SHP77 (cell line): ENCODE measurements around the gene OR2T10.
"Not testable (repeated sequence)": the region's sequence is repeated elsewhere in the genome, so short reads cannot be mapped to it uniquely, and the experiment has no call there.

Source experiments
- DNase-seq, 2 experiments: peaks; one replicate each; lab custom pipeline; 2025; lab: John Stamatoyannopoulos, UW

The OR2T10 gene

DNA sequence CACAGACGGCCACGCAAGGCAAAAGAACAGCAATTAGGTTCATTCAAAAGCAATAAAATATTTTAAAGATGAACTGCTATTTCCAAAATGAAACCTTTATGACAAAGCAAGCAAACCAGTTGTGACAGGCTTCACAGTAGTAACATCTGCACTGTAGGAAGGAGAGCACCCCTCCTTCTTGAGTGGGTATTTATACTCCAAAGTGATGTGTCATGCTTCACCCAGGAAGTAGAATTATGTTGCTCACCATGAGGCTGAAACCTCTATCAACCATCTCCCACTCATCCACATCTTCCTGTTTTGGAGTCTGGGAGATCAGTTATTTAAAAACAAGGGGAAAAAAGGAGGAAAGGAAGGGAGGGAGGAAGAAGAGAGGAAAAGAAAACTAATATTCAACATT lies 885 bp downstream of the OR2T10 start:
- no peak for DNase-seq

DNA sequence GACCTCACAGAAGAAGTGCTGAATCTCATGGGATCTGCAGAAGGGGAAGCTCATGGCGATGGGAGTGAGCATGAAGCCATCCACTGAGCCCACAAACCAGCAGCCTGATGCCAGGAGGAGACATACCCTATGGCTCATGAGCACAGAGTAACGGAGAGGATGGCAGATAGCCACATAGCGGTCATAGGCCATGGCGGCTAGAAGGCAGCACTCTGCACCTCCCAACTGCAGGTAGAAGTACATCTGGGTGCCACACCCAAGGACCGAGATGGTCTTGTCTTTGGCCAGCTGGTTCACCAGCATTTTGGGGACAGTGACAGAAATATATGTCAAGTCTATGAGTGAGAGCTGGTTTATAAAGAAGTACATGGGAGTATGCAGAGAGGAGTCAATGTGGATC lies 4.3 kb downstream of the OR2T10 start:
- no peak for DNase-seq

DNA sequence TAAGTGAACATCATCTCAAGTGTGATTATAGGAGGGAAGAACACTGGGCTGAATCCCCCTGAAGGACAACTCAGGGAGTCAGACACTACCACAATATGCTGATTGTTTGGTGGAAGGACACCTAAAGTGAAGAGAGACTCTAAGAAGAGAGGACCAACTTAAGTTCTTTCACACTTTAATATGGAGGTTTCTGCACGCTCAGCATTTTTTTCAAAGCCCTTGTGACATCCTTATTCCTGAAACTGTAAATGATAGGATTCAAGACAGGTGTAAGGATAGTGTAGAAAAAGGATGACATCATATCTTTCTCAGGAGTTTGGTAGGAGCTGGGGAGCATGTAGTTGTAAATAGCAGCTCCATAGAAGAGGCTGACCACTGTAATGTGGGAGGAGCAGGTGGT lies 4.8 kb downstream of the OR2T10 start:
- no peak for DNase-seq

DNA sequence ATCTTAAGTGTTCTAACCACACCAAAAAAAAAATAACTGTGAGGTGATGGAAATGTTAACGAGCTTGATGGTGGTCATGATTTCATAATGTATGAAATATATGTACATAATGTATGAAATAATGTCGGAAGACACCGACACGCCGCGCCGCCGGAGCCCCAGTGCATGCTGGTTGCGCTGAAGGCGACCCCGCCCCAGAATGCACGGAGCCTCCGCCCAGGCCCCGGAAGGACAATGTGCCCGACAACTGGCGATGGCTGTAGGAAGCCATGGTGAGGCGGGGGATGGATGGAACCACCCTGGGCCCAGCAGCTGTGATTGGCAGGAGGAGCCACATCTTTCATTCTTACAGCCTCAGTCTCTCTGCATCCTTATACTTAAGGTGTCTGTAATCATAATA lies 7.4 kb downstream of the OR2T10 start:
- no peak for DNase-seq

DNA sequence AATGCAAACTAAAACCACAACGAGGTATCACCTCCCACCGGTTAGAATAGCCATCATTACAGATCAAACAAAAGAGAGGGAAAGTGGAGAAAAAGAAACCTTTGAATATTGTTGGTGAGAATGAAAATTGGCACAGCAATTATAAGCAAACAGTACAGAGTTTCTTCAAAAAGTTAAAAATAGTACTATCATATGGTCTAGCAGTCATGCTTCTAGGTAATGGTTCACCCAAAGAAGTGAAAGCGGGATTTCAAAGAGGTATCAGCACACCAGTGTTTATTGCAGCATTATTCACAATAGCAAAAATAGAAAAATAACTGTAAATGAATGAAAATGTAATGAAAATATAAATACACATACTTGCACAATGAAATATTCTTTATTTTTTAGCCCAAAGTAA lies 8.2 kb downstream of the OR2T10 start:
- DNase-seq = no peak

DNA sequence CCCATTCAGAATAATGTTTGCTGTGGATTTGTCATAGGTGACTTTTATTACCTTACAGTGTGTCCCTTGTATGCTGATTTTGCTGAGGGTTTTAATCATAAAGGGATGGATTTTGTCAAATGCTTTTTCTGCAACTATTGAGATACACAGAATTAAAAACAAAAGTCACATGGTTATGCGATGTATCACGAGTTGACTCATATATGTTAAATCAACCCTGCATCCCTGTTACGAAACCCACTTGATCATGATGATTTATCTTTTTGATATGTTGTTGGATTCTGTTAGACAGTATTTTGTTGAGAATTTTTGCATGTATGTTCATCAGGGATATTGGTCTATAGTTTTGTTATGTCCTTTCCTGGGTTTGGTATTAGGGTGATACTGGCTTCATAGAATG lies 12.2 kb downstream of the OR2T10 start:
- DNase-seq = no peak

DNA sequence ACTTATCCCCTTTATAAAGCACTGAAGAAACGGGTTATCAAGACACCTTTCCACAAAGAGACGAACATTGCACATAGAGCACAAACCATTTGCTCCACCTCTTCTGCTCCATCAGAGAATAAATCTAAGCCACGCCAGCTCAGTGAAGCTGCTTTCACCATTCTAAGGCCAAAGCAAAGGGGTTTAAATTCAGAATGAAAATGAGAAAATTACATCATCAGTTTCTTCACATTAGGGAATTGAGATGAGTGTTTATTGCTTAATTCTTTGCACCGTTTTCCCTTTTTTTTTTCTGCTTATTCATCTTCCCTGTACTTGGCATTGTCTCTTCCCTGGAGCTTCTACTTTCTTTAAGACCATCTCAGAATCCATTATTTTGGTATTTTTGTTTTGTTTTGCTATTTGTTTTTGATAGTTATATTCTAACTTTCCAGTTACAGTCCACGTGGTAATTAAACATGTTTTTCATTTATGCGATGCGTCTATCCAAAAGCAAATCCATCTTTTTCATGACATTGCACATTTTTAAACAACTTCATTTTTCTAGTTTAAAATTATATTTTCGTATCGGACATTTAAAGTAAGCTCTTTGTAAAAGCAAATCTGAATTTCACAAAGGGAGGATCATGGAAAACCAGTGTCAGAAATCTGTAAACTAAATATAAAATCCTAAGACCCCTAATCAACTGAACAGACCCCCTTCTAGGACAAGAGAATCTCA lies 21.1 kb downstream of the OR2T10 start:
- DNase-seq = no peak

DNA sequence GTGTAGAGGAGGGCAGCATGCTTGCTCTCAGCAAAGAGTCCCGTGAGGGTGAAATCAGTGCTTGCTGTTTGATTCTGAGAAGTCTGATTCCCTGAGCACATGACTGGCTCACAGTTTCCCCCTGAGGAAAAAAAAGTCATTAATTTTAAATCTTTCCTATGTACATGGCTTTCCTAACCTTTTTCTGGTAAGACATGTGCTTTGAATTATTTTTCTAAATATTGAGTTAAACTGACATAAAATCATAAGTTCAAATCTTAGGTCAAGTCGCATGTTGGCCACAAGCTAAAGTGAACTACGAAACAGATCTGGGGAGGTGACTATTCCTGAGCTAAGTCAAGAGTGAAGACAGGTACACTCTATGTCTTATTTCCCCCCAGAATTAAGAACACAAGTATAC lies 22.8 kb downstream of the OR2T10 start, which contains the start of gene OR2T34:
TSS of gene OR2T34 (minus strand) at position 101 of the 400 bp plus-strand sequence. CDS start at position 101, 0 bp downstream.
- DNase-seq = not testable (repeated sequence)

DNA sequence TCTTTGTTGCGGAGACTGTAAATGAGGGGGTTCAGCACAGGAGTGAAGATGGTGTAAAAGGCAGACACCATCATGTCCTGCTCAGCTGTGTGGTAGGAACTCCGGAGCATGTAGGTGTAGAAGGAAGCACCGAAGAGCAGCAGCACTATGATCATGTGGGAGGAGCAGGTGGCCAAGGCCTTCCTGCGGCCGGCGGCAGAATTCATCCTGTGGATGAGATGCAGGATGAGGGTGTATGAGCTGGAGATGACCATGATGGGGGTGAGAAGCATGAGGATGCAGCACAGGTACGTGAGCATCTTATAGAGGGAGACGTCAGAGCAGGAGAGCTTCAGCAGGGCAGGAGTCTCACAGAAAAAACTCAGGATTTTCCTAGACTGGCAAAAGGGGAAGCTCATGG lies 23.6 kb downstream of the OR2T10 start:
- not testable (repeated sequence) for DNase-seq

DNA sequence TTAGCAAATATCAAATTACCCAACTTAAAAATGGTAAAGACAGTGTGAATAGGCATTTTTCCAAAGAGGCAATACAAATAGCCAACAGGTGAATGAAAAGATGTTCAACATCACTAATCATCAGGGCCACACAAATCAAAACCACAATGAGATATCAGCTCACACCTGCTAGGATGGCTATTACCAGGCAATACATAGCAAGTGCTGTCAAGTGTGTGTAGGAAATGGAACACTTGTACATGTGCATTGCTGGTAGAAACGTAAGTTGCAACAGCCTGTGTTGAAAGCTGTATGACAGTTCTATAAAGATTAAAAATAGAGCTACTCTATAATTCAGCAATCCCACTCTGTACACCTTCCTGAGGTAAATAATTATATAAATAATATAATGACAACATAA lies 25.5 kb downstream of the OR2T10 start:
- not testable (repeated sequence) for DNase-seq

DNA sequence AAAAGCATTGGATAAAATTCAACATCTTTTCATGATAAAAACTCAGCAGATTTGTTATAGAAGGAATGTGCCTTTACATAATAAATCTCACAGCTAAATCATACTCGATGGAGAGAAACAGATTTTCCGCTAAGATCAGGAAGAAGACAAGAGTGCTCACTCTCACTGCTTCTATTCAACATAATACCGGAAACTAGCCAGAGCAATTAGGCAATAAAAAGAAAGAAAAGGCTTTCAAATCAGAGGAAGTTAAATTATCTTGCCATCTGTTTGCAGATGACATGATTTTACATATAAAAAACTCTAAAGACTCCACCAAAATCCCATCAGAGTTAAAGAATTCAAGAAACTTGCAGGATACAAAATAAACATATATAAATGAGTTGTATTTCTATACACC lies 26.7 kb downstream of the OR2T10 start:
- not testable (repeated sequence) for DNase-seq

DNA sequence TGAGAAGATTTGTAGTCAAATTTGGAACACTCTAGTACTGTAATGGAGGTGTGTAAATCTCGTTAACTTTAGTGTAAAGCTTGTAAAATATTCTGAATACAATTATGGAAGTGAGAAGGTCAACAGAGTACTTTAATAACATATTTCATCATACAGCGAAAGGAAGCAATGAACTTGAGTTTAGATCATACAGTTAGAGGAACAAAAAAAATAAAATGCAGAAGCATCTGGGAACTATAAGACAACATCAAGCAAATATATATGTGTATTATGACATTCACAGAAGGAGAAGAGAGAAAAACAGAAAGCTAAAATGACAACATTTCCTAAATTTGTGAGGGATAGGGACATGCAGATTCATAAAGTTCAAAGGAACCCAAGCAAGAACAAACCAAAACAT lies 28.5 kb downstream of the OR2T10 start:
- not testable (repeated sequence) for DNase-seq

DNA sequence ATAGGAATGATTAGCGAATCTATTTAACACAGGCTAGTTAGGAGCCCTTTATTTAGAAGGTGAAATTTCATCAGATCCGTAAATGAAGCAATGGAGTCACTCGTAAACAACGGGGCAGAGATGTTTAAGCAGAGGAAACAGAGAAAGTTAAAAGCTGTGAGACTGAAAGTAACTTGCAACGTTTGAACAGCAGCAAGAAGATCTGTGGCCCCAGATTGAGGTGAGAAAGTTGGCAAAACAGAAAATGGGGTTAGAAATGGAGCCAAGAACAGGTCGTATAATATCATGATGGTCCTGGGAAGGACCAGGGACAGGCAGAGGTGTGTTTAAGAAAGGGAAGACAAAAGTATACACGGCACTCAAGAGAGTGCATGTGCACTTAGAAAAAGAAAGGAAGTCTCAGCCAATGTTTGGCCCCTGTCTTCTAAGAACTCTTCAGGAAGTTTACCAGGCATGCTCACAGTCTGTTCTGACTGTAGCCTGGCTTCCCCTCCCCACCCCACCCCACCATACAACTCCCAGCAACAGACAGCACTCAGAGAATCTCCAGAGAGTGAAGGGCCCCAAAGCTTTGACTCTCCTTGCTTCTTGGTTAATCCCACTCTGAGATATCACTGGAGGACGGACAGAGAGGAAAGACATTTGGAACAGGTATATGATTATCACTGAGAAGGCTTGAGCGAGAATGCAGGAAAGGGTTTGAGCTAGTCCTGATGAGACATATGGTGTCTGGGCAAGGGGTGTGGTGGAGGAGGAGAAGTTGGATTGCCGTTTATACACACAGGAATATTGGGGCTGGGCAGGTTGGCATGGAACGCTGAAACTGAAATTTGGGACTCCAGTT lies 31.7 kb downstream of the OR2T10 start:
- DNase-seq = not testable (repeated sequence)

DNA sequence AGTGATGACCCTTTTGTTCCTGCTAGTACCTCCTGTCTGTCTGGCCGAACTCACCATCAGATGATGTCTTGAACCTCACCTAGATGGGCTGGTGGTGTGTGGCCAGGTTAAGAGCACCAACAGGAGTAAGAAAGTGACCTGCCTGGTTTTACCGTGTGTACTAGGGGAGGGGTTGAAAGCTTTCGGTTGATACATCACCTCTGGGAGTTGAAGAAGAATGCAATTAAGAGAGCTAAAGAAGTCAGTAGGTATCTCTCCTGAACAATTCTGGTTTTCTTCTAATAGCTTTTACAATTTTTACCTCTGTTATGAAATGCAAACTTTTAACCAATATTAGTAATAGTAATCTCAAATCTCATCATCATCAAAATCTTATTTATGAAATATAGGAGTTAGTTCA lies 34.8 kb downstream of the OR2T10 start, which contains the start of gene OR2T29:
TSS of gene OR2T29 (minus strand) at position 101 of the 400 bp plus-strand sequence. CDS start 3,281 bp downstream, outside the sequence.
- DNase-seq = not testable (repeated sequence)

DNA sequence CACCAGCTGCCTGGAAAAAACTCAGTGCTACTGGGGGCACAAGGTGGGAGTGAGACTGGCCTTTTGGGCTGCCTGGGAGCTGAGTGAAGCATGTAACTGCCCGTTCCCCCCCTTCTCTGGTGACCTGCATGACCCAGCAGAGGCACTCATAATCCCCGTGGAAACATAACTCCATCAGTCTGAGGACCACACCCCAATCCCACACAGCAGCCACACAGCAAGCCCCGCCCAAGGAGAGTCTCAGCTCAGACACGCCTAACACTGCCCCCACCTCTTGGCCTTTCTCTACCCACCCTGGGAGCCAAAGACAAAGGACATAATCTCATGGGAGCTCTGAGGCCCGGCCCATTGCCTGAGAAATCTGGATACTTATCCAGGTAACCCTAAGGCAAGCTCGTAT lies 46.5 kb downstream of the OR2T10 start:
- DNase-seq = not testable (repeated sequence)

DNA sequence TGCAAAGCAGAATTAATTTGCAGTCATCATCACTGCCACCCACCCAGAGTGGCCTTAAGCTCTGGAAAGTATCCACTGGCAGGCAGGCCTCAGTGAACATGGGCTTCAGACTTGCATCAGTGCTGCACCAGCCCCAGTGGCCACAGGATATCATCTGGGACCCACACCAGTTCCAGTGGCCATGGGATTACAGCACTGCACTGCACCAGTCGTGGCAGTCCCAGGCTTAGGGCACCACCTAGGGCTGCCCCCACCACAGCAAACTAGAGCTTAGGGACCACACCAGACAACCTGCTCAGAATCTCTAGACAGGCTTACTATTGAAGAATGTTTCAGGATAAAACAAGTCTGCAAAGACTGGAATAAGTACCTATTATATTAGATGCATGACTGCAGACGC lies 50.1 kb downstream of the OR2T10 start:
- not testable (repeated sequence) for DNase-seq
